CD14-positive monocyte (primary cell): ENCODE results near the gene UBL3. TPM values are rescaled to one million over a fixed set of nuclear protein-coding genes. Genes with fewer than 3 reads are reported as not detected.

Source experiments
- DNase-seq, 3 donors: peaks; one replicate each; pipeline ENCODE4 v3.0.0-alpha.2; 2011 to 2022
- H2AFZ ChIP-seq: 2 replicates; pipeline ENCODE4 v1.6.0; 2012; ENCODE audit warnings: mild to moderate bottlenecking, low read depth, low read length, inconsistent platforms; ENCODE audit not compliant: insufficient read depth, poor library complexity, severe bottlenecking
- H3K27ac ChIP-seq, 2 donors: 1 replicate in 1 of 2; 2 replicates in 1 of 2; pipeline ENCODE4 v1.5.1; 2012 to 2013; ENCODE audit warnings: low read length in 2 of 2, control low read depth in 1 of 2, inconsistent platforms in 1 of 2, low read depth in 1 of 2, mild to moderate bottlenecking in 1 of 2
- H3K27me3 ChIP-seq, 2 donors: one replicate each; pipeline versions ENCODE4 v1.6.0 to v1.6.1; 2011 to 2013; ENCODE audit warnings: low read length in 2 of 2; ENCODE audit not compliant: control insufficient read depth in 2 of 2, insufficient read depth in 2 of 2
- H3K36me3 ChIP-seq, 2 donors: replicated peaks in 1 of 2; 1 replicate in 1 of 2; 2 replicates in 1 of 2; pipeline versions ENCODE4 v1.5.1 to v1.6.1; 2012 to 2013; ENCODE audit warnings: low read length in 2 of 2, control low read depth in 1 of 2, inconsistent platforms in 1 of 2, mild to moderate bottlenecking in 1 of 2; ENCODE audit not compliant: insufficient read depth in 2 of 2, control insufficient read depth in 1 of 2
- H3K4me1 ChIP-seq, 2 donors: 1 replicate in 1 of 2; 2 replicates in 1 of 2; pipeline versions ENCODE4 v1.5.1 to v1.6.1; 2012 to 2013; ENCODE audit warnings: low read length in 2 of 2, control low read depth in 1 of 2, inconsistent platforms in 1 of 2, mild to moderate bottlenecking in 1 of 2, moderate library complexity in 1 of 2; ENCODE audit not compliant: insufficient read depth in 2 of 2, control insufficient read depth in 1 of 2
- H3K4me2 ChIP-seq: replicated peaks from 2 replicates; pipeline ENCODE3; 2012; ENCODE audit warnings: low read length, moderate library complexity, mild to moderate bottlenecking; ENCODE audit not compliant: poor library complexity, severe bottlenecking; ENCODE audit errors: extremely low read depth
- H3K4me3 ChIP-seq, 3 experiments: fragments of 200-600 bp in 1 of 3; sonication (generic) in 1 of 3; replicated peaks in 1 of 3; 1 replicate in 2 of 3; 2 replicates in 1 of 3; pipeline ENCODE4 v1.5.1; 2011 to 2013; ENCODE audit warnings: low read length in 3 of 3, mild to moderate bottlenecking in 3 of 3, control low read depth in 2 of 3, low read depth in 2 of 3, inconsistent platforms in 1 of 3, moderate library complexity in 1 of 3
- H3K79me2 ChIP-seq: 2 replicates; pipeline ENCODE4 v1.6.0; 2012; ENCODE audit warnings: mild to moderate bottlenecking, control low read depth, inconsistent platforms, low read length, moderate library complexity; ENCODE audit not compliant: insufficient read depth
- H3K9ac ChIP-seq: 2 replicates; pipeline ENCODE4 v1.6.0; 2017; ENCODE audit warnings: low read length, mild to moderate bottlenecking; ENCODE audit not compliant: insufficient read depth, poor library complexity, severe bottlenecking
- H3K9me3 ChIP-seq, 2 donors: replicated peaks in 1 of 2; 1 replicate in 1 of 2; 2 replicates in 1 of 2; pipeline versions ENCODE4 v1.5.1 to v1.6.1; 2012 to 2013; ENCODE audit warnings: low read length in 2 of 2, control low read depth in 1 of 2; ENCODE audit not compliant: control insufficient read depth in 1 of 2, insufficient read depth in 1 of 2
- H4K20me1 ChIP-seq: 2 replicates; pipeline ENCODE4 v1.6.0; 2012; ENCODE audit warnings: mild to moderate bottlenecking, low read length, control low read depth, moderate library complexity; ENCODE audit not compliant: insufficient read depth
- H3K27ac Mint-ChIP-seq, 7 donors: one replicate each; pipeline ENCODE4 v1.8.0; 2020; ENCODE audit warnings: mild to moderate bottlenecking in 7 of 7, mixed read lengths in 7 of 7, moderate library complexity in 6 of 7, inconsistent platforms in 2 of 7
- H3K27me3 Mint-ChIP-seq, 3 donors: one replicate each; pipeline ENCODE4 v1.8.0; 2021 to 2022; ENCODE audit warnings: low read depth in 3 of 3, mild to moderate bottlenecking in 3 of 3, mixed read lengths in 3 of 3, moderate library complexity in 3 of 3, inconsistent platforms in 1 of 3
- H3K36me3 Mint-ChIP-seq, 2 donors: one replicate each; pipeline ENCODE4 v1.8.0; 2020; ENCODE audit warnings: mixed read lengths in 2 of 2, inconsistent platforms in 1 of 2, mild to moderate bottlenecking in 1 of 2
- H3K4me1 Mint-ChIP-seq: one replicate; pipeline ENCODE4 v1.8.0; 2020; ENCODE audit warnings: mild to moderate bottlenecking, mixed read lengths
- H3K4me3 Mint-ChIP-seq, 2 donors: one replicate each; pipeline ENCODE4 v1.8.0; 2020; ENCODE audit warnings: mild to moderate bottlenecking in 2 of 2, mixed read lengths in 2 of 2, moderate library complexity in 1 of 2
- H3K9me3 Mint-ChIP-seq, 7 donors: one replicate each; pipeline ENCODE4 v1.8.0; 2020 to 2022; ENCODE audit warnings: mixed read lengths in 7 of 7, mild to moderate bottlenecking in 6 of 7, moderate library complexity in 6 of 7, inconsistent platforms in 2 of 7
- CTCF ChIP-seq: fragments of 200-600 bp; IDR thresholded peaks from one replicate; pipeline ENCODE4 v1.8.0; 2022; ENCODE audit warnings: antibody characterized with exemption, mild to moderate bottlenecking
- WGBS: methylation state at CpG from one replicate; pipeline ENCODE4 v1.1.5; 2013; ENCODE audit warnings: missing lambda C conversion rate; ENCODE audit not compliant: insufficient coverage; 5-methylcytosine and 5-hydroxymethylcytosine counted together
- intact Hi-C, 2 donors: fragments of 100-400 bp; cut with micrococcal nuclease; formaldehyde crosslinking; loops; one replicate each; pipeline versions ENCODE4 v1.15.0 to v1.15.1; 2023
- polyA plus RNA-seq, 3 donors: library from polyadenylated mRNA; depleted of rRNA in 1 of 3; unstranded in 2 of 3; stranded (reverse) in 1 of 3; fragments of 300-500 nt in 2 of 3; fragments of >200 nt in 1 of 3; fragmentation: Illumina TruSeq in 2 of 3; gene quantifications; 1 replicate in 2 of 3; 2 replicates in 1 of 3; pipeline ENCODE4 v1.2.3, GENCODE V29; 2012 to 2021

Gene UBL3
- polyA plus RNA-seq, 3 donors: 13.0 to 32.3 (median 28.2) TPM

DNA sequence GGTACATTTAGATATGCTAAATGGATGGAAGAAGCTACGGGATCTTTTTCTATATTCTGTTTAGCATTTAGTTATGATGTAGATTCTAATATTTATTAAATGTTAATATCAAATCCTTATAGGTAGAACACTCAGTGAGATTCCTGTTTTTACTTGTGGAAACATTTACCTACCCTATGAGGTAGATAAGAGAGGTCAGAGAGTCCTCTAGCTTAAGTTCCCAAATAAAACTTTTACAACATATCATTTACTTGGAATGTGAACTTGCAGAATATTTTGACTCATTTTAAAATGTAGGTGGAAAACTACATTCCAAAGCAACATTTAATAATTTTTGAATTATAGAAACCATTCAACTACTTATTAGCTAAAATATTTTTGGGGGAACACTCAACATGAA, 63.7 kb downstream of the UBL3 start:
- Histone ChIP-seq H3K4me1 (no peaks in the 10 kb centered on the region), H3K27me3 (no peaks in the 10 kb centered on the region), H3K4me3 (no peak overlapping the region), H3K4me2 (no peak overlapping the region), H3K9me3 (no peaks in the 10 kb centered on the region), H3K9ac (no peak overlapping the region), H2AFZ (no peak overlapping the region), H4K20me1 (peaks cover 100% of the 10 kb centered on the region), H3K27ac (no peak overlapping the region), H3K79me2 (peaks cover 32% of the 10 kb centered on the region), H3K36me3 (no peaks in the 10 kb centered on the region)
- Mint-ChIP-seq H3K4me3 (no peak overlapping the region), H3K9me3 (no peaks in the 10 kb centered on the region), H3K27ac (no peak overlapping the region), H3K36me3 (peaks cover 0 to 2% of the 10 kb centered on the region in 2 donors), H3K4me1 (peaks cover 5% of the 10 kb centered on the region), H3K27me3 (no peaks in the 10 kb centered on the region)
- DNase-seq: no peak
- no peak for TF ChIP-seq CTCF
- intact Hi-C loops: no loop called here
- no CpG with 5 or more reads among the region's 1 CpG for WGBS

- H3K4me2 ChIP-seq: no peak overlapping the region
- no peaks in the 10 kb centered on the region for H3K9me3 Mint-ChIP-seq
- no peak overlapping the region for H3K27ac ChIP-seq
- no peak overlapping the region for H3K27ac Mint-ChIP-seq
- H3K4me3 ChIP-seq: no peak overlapping the region
- H3K9ac ChIP-seq: no peak overlapping the region
- H3K4me1 Mint-ChIP-seq: peaks cover 5% of the 10 kb centered on the region
- H3K36me3 ChIP-seq: no peaks in the 10 kb centered on the region
- H3K9me3 ChIP-seq: no peaks in the 10 kb centered on the region
- intact Hi-C loops: no loop called here
- no peaks in the 10 kb centered on the region for H3K4me1 ChIP-seq
- H2AFZ ChIP-seq: no peak overlapping the region
- H3K27me3 ChIP-seq: no peaks in the 10 kb centered on the region
- DNase-seq: no peak
- H3K27me3 Mint-ChIP-seq: no peaks in the 10 kb centered on the region
- no peak for TF ChIP-seq CTCF
- H3K79me2 ChIP-seq: peaks cover 38% of the 10 kb centered on the region
- no peaks in the 10 kb centered on the region for H3K36me3 Mint-ChIP-seq
- H4K20me1 ChIP-seq: peaks cover 100% of the 10 kb centered on the region
- no peak overlapping the region for H3K4me3 Mint-ChIP-seq
Observed at GRCh38 chr13:29785978-29786377, 64.4 kb downstream of the UBL3 start.
